Activated CD4-positive, alpha-beta T cell treated with anti-CD3 and anti-CD28 coated beads, Interleukin-2, amount 10 ng/mL, durations not matched to agents 7 days and 5 days (primary cell): ENCODE data around the gene TANGO6. TPM values are rescaled to one million over a fixed set of nuclear protein-coding genes. Genes with fewer than 3 reads are reported as not detected.
A peak's percentile ranks its signal among the peaks of the same experiment; 100 is the strongest.

ENCODE experiments used
- CTCF ChIA-PET: fragments of 350-600 bp; sonication (Branson Sonifier 250); formaldehyde crosslinking; loops from one replicate; lab custom pipeline; 2021; ENCODE audit warnings: antibody characterized with exemption; lab: Charles Lee
- POLR2A ChIA-PET: fragments of 350-600 bp; sonication (Branson Sonifier 250); formaldehyde crosslinking; loops from one replicate; lab custom pipeline; 2021; ENCODE audit warnings: antibody characterized with exemption; lab: Charles Lee
- DNase-seq: peaks from one replicate; pipeline ENCODE4 v3.0.0-alpha.2; 2020
- H3K27ac Mint-ChIP-seq: one replicate; pipeline ENCODE4 v1.8.0; 2021; ENCODE audit warnings: mild to moderate bottlenecking, moderate library complexity, mixed read lengths
- H3K27me3 Mint-ChIP-seq: one replicate; pipeline ENCODE4 v1.8.0; 2021; ENCODE audit warnings: mixed read lengths
- H3K36me3 Mint-ChIP-seq: one replicate; pipeline ENCODE4 v1.8.0; 2021; ENCODE audit warnings: low read depth, mixed read lengths
- H3K4me1 Mint-ChIP-seq: one replicate; pipeline ENCODE4 v1.8.0; 2021; ENCODE audit warnings: mixed read lengths
- H3K4me3 Mint-ChIP-seq: one replicate; pipeline ENCODE4 v1.8.0; 2021; ENCODE audit warnings: mild to moderate bottlenecking, moderate library complexity, mixed read lengths
- H3K9me3 Mint-ChIP-seq: one replicate; pipeline ENCODE4 v1.8.0; 2021; ENCODE audit warnings: mixed read lengths
- total RNA-seq, 2 experiments: library from RNA; stranded (reverse); gene quantifications; one replicate each; pipeline ENCODE4 v1.2.3, GENCODE V29; 2021

The TANGO6 gene
- total RNA-seq, 2 experiments from 2014 or later = 24.3 to 27.4 TPM

DNA sequence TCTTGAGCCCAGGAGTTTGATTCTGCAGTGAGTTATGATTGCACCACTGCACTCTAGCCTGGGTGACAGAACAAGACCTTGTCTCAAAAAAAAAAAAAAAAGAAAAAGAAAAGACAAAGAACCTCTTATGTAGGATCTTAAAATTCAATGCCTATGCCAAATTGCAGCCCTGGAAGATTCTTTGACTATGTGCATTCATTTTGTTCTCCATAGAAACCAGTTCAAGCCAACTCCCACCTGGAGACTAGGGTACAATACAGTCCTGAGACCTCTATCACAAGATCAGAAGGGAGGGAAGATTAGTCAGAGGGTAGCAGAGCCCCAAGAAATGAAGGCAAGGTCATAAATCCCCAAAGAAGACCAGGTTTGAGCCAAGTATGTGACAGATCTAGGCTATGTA is 171.5 kb downstream of the TANGO6 start:
- Mint-ChIP-seq H3K27ac (no peak overlapping the region), H3K36me3 (no peaks in the 10 kb centered on the region), H3K9me3 (no peaks in the 10 kb centered on the region), H3K4me3 (no peak overlapping the region), H3K4me1 (peaks cover 1% of the 10 kb centered on the region), H3K27me3 (no peaks in the 10 kb centered on the region)
- ChIA-PET POLR2A (no interaction called here), CTCF (interaction anchor here (0.6 to 1.0 kb wide), 2 partner anchors 16 to 367 kb away, joined by 3 read pairs; no protein-coding TSS in a partner anchor)
- no peak for DNase-seq

DNA sequence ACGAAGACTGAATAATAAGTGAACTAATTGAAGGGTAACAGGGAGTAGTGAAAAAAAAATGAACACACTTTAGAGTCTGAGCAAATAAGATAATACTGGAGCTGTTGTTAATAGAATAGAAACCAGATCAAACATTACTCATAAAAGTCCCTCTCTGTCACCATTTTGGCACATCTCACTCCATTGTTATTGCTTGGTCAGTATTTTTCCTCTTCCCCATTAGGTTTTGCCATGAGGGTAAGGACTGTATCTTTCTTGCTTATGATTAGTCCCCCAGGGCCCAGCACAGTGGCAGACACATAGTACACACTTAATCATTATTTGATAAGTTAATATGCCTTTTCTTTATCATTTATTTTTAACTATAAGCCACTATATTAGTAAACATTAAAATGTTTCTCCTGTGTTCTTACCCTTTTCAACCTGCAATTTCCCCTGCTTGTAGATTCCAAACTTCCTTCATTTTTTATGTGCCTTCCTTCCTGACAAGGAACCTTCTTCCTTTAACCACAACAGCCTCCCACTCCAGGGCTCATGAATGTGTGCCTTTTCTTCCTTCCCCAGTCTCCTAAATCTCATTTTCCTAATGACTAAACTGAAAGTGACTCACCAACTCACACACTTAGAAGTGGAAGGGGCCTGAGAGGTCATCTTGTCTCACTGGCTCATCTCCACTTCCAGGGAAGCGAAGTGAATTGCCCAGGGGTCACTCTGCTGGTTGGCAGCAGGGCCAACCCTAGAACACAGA is 173.9 kb downstream of the TANGO6 start:
- DNase-seq = no peak
- H3K4me3 Mint-ChIP-seq = no peak overlapping the region
- H3K4me1 Mint-ChIP-seq = peaks cover 1% of the 10 kb centered on the region
- ChIA-PET POLR2A (no interaction called here), CTCF (no interaction called here)
- no peak overlapping the region for H3K27ac Mint-ChIP-seq
- H3K9me3 Mint-ChIP-seq = no peaks in the 10 kb centered on the region
- no peaks in the 10 kb centered on the region for H3K27me3 Mint-ChIP-seq
- no peaks in the 10 kb centered on the region for H3K36me3 Mint-ChIP-seq

DNA sequence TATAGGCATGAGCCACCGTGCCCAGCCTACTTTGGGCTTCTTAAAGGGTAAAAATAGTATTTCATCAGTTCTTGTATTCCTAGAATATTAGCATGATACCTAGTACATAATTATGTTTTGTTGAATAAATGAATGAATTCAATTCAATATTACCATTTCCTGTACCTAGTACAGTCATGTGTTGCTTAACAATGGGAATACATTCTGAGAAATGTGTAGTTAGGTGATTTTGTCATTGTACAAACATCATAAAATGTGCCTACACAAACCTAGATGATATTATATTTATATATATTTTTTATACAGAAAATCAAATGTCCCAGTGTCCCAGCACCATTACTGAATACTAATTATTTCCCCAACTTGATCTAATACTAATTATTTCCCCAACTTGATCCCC is 176.5 kb downstream of the TANGO6 start:
- no peak overlapping the region for H3K4me3 Mint-ChIP-seq
- ChIA-PET CTCF (no interaction called here), POLR2A (no interaction called here)
- H3K9me3 Mint-ChIP-seq = no peaks in the 10 kb centered on the region
- no peaks in the 10 kb centered on the region for H3K36me3 Mint-ChIP-seq
- peaks cover 1% of the 10 kb centered on the region for H3K4me1 Mint-ChIP-seq
- H3K27ac Mint-ChIP-seq = no peak overlapping the region
- no peak for DNase-seq
- H3K27me3 Mint-ChIP-seq = no peaks in the 10 kb centered on the region

DNA sequence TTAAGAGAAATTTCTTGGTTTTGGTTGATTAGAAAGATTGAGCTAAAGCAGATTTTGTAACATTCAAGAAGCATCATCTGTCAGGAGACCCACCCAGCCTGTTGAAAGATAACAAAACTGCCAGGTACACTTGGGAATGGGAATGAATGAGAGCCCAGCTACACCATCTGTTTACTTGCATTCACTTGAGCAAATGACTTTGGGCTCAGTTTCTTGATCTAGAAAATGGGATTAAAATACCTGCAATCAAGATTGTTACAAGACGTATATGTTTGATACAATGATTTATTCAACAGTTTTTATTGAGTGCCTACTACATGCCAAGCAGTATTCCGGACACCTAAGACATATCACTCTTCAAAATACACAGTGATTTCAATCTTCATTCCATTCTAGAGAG is 185.8 kb downstream of the TANGO6 start:
- DNase-seq = no peak
- H3K27me3 Mint-ChIP-seq = no peaks in the 10 kb centered on the region
- H3K9me3 Mint-ChIP-seq = no peaks in the 10 kb centered on the region
- no peak overlapping the region for H3K4me3 Mint-ChIP-seq
- H3K4me1 Mint-ChIP-seq = no peaks in the 10 kb centered on the region
- POLR2A ChIA-PET = no interaction called here
- CTCF ChIA-PET = interaction anchor here (0.6 to 1.1 kb wide), 2 partner anchors 43 to 180 kb away, joined by 3 to 4 read pairs; no protein-coding TSS in a partner anchor
- peaks cover 4% of the 10 kb centered on the region for H3K36me3 Mint-ChIP-seq
- no peak overlapping the region for H3K27ac Mint-ChIP-seq

DNA sequence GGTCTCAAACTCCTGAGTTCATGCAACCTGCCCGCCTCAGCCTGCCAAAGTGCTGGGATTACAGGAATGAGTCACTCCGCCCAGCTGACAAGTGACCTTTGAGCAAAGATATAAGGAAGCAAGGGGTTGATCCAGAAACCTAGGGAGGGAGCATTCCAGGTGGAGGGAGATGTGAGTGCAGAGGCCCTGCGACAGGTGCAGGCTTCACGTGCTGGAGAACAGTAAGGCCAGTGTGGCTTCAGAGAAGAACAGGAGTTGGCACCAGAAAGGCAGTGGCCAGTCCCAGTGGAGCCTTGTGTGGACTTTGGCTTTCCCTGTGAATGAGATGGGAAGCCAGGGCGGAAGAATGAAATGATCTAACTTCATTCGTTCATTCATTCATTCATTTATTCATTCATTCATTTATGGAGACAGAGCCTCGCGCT is 188.6 kb downstream of the TANGO6 start:
- Mint-ChIP-seq H3K36me3 (peaks cover 4% of the 10 kb centered on the region), H3K9me3 (no peaks in the 10 kb centered on the region), H3K4me3 (no peak overlapping the region), H3K4me1 (no peaks in the 10 kb centered on the region), H3K27me3 (no peaks in the 10 kb centered on the region), H3K27ac (peak overlapping the region; percentile 9)
- POLR2A ChIA-PET = no interaction called here
- DNase-seq = no peak
- CTCF ChIA-PET = no interaction called here

DNA sequence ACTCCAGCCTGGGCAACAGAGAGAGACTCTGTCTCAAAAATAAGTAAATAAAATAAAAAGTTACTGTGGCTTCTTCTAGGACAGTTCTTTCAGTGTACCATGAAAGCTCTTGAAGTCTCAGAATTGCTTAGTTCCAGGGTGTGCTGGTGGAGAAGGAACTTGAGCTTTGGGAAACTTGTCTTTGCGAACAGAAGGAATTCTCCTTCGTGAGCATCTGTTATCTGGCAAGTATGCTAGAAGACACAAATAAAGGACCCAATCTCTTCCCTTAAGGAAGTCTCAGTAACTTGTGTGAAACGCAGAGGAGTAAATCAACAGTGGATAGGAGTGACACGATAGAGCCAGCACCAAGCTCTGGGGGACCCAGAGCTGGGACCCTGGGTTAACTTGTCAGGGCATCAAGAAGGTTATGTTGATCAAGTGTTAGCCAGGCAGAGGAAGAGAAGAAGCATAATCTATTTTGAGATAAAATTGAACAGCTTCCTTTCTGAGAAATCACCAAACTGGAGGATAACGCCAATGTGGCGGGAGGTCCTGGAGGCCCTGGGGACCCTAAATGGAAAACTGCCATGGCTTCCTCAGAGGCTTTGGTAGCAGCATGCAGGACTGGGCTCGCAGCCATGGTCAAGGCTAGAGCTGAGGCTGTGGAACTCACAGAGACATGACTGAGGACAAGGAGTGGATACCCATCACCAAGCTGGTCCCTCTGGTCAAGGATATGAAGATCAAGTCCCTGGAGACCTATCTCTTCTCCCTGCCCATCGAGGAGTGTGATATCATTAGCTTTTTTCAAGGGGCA is 190.0 kb downstream of the TANGO6 start:
- Mint-ChIP-seq H3K27me3 (no peaks in the 10 kb centered on the region), H3K4me1 (no peaks in the 10 kb centered on the region)
- CTCF ChIA-PET = interaction anchor here (0.5 to 1.2 kb wide), 2 partner anchors 21 to 434 kb away, joined by 3 read pairs; no protein-coding TSS in a partner anchor

DNA sequence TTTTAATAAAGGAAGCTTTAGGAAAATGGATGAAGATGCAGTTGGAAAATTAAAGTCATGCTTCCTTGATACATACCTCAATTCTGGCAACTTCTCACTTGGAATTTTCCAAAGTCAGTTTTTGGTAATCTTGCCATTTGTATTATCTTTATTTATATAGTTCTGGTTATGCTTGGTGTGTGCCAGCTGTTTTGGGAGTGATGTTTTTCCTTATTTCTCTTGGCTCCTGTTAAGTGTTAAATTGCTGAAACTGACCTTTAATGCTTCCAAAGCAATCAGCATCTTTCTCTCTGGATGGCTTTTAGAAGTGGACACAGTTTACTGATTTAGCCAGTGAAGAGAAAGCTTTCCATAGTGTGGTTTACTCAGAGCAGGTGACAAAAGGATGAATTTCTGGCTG is 192.0 kb downstream of the TANGO6 start:
- CTCF ChIA-PET = interaction anchor here (1.3 kb wide), 1 partner anchor 13 kb away, joined by 3 read pairs; no protein-coding TSS in a partner anchor
- Mint-ChIP-seq H3K9me3 (no peaks in the 10 kb centered on the region), H3K4me3 (no peak overlapping the region), H3K36me3 (peaks cover 5% of the 10 kb centered on the region), H3K4me1 (no peaks in the 10 kb centered on the region), H3K27ac (no peak overlapping the region), H3K27me3 (no peaks in the 10 kb centered on the region)
- POLR2A ChIA-PET = no interaction called here
- DNase-seq = no peak

More for the DNA sequence above, 190.0 kb downstream of the TANGO6 start:
- Mint-ChIP-seq H3K27ac (no peak overlapping the region), H3K4me3 (no peak overlapping the region), H3K9me3 (no peaks in the 10 kb centered on the region), H3K36me3 (peaks cover 4% of the 10 kb centered on the region)
- POLR2A ChIA-PET = no interaction called here
- no peak for DNase-seq

DNA sequence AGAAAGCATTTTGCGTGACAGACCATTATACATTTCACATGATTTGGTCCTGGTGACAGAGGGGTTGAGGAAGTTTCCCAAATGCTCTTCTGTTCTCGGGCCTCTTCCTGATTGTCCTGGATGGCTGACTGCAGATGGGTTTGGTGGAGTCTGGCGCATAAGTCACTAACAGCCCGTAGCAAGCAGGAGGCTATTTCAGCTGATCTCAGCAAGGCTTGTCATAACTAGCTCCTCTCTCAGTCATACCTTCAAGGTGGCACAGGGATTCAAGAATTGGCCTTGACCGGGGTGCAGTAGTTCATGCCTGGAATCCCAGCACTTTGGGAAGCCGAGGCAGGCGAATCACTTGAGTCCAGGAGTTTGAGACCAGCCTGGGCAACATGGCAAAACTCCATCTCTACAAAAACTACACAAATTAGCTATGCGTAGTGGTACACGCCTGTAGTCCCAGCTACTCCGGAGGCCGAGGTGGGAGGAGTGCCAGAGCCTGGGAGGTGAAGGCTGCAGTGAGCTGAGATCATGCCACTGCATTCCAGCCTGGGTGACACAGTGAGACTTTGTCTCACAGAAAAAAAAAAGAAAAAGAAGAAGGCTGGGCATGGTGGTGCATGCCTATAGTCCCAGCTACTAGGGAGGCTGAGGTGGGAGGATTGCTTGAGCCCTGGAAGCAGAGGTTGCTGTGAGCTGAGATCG is 193.2 kb downstream of the TANGO6 start:
- no peak overlapping the region for H3K4me3 Mint-ChIP-seq
- ChIA-PET CTCF (interaction anchor here (0.5 to 0.7 kb wide), 2 partner anchors 37 to 52 kb away, joined by 3 to 4 read pairs; no protein-coding TSS in a partner anchor), POLR2A (no interaction called here)
- H3K27me3 Mint-ChIP-seq = no peaks in the 10 kb centered on the region
- no peak for DNase-seq
- H3K27ac Mint-ChIP-seq = no peak overlapping the region
- H3K4me1 Mint-ChIP-seq = no peaks in the 10 kb centered on the region
- peaks cover 11% of the 10 kb centered on the region for H3K36me3 Mint-ChIP-seq
- H3K9me3 Mint-ChIP-seq = peaks cover 3% of the 10 kb centered on the region

DNA sequence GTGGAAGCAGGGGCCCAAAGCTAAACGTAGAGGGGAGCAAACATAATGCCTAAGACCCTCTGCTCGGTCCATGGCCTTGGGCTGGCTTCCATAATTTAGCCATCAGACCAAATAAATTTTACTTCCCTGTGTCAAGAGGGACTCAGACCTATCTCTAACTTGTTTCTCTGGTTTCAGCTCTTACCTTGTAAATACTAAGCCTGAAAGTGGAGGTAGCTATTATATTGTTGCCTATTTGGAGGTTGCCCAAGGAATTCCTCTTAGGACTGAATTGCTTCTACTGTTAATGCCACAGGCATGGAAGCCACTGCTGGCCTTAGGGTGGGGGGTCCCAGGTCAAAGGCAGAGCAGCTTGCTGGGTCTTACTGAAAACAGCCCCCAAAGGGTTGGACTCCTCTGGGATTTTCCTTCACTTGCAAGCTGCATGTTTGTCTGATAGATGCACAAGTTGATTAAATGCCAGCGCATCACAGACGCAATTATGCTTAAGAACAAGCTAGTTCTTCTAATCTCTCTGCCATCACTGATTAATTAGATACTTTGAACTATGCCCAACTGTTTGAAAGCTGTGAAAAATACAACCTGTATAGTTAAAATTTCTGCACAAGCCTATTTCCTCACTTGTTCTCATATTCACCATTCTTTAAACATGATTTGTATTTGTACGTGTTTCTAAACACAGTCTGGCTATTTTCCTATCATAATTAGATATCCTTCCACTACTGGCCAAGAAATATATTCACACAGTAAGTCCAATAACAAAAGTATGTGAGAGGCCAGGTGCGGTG is 194.2 kb downstream of the TANGO6 start:
- ChIA-PET POLR2A (no interaction called here), CTCF (no interaction called here)
- peaks cover 5% of the 10 kb centered on the region for H3K9me3 Mint-ChIP-seq
- no peak for DNase-seq
- H3K4me3 Mint-ChIP-seq = no peak overlapping the region
- H3K27ac Mint-ChIP-seq = no peak overlapping the region
- H3K27me3 Mint-ChIP-seq = no peaks in the 10 kb centered on the region
- H3K4me1 Mint-ChIP-seq = no peaks in the 10 kb centered on the region
- peaks cover 20% of the 10 kb centered on the region for H3K36me3 Mint-ChIP-seq

DNA sequence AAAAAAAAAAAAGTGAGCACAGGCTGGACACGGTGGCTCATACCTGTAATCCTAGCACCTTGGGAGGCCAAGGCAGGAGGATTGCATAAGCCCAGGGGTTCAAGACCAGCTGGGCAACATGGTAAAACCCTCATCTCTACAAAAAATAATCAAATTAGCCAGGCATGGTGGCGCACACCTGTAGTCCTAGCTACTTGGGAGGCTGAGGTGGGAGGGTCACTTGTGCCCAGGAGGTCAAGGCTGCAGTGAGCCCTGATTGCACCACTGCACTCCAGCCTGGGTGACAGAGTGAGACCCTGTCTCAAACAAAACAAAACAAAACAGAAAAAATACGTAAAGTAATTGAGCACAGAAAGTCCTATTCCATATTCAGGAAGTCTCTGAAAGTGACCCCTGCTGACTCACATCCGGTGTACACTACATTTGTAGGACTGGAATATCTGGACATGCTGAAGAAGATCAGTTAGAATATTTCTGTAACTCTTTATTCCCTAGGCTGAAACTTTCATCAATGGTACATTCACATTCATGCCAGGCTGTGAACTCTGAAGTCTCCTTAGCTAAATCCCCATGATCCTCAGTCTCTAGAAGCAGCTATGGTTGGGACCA is 196.1 kb downstream of the TANGO6 start:
- ChIA-PET CTCF (interaction anchor here (0.6 to 0.7 kb wide), 2 partner anchors 408 to 557 kb away, joined by 3 to 4 read pairs; no protein-coding TSS in a partner anchor), POLR2A (interaction anchor here (0.6 kb wide), 1 partner anchor 92 kb away, joined by 4 read pairs; no protein-coding TSS in a partner anchor)
- Mint-ChIP-seq H3K9me3 (peaks cover 5% of the 10 kb centered on the region), H3K4me3 (no peak overlapping the region), H3K4me1 (no peaks in the 10 kb centered on the region), H3K36me3 (peaks cover 20% of the 10 kb centered on the region), H3K27ac (no peak overlapping the region), H3K27me3 (no peaks in the 10 kb centered on the region)
- no peak for DNase-seq

DNA sequence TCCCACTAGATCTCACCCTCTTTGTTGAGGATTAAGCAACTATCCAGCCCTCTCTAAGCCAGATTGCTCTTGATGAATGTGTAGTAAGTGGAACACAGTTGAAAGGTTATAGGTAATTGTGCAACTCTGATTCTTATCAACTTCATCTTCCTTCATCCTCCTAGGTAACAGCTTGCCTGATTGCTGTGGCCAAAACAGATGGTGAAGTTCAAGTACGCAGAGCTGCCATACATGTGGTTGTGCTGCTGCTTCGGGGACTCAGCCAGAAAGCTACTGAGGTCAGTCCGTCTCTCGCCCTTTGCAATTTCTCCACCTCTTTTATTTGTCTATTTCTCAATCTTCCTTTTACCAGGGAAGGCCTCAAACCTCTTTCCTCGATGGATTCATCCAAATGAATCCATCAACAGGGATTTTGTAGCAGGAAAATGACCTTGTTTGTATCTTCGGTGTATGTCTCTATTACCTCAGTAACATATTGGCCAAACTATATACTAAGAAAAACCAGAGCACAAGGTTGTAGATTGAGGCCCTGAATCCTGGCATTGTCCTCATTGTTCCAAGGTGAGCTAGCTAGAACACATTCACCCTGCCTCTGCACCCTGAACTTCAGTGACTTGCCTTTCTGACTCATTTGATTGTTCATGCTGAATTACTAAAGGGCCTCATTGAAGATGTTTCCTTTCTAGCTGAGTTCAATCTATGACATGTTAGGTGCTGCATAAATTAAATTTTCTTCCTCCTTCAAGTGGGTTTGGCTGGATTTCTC is 197.0 kb downstream of the TANGO6 start:
- no peaks in the 10 kb centered on the region for H3K27me3 Mint-ChIP-seq
- DNase-seq = no peak
- H3K27ac Mint-ChIP-seq = no peak overlapping the region
- H3K4me1 Mint-ChIP-seq = no peaks in the 10 kb centered on the region
- H3K9me3 Mint-ChIP-seq = peaks cover 5% of the 10 kb centered on the region
- H3K36me3 Mint-ChIP-seq = peaks cover 20% of the 10 kb centered on the region
- ChIA-PET CTCF (no interaction called here), POLR2A (interaction anchor here (0.6 kb wide), 1 partner anchor 93 kb away, joined by 4 read pairs; no protein-coding TSS in a partner anchor)
- no peak overlapping the region for H3K4me3 Mint-ChIP-seq
